Osteocyte (in vitro differentiated cells): Measurements from ENCODE around the gene NDRG4. TPM values are rescaled to one million over a fixed set of nuclear protein-coding genes. Genes with fewer than 3 reads are reported as not detected.

ENCODE experiments used
- DNase-seq: peaks from one replicate; pipeline ENCODE4 v3.0.0; 2021; ENCODE audit warnings: mixed read lengths; ENCODE audit not compliant: unreplicated experiment; ENCODE audit errors: extremely low spot score
- H3K27ac Mint-ChIP-seq: one replicate; pipeline ENCODE4 v1.8.0; 2021; ENCODE audit warnings: mild to moderate bottlenecking, mixed read lengths; ENCODE audit not compliant: unreplicated experiment
- H3K27me3 Mint-ChIP-seq: one replicate; pipeline ENCODE4 v1.8.0; 2021; ENCODE audit warnings: mixed read lengths; ENCODE audit not compliant: unreplicated experiment
- H3K36me3 Mint-ChIP-seq: one replicate; pipeline ENCODE4 v1.8.0; 2021; ENCODE audit warnings: mixed read lengths; ENCODE audit not compliant: unreplicated experiment
- H3K4me1 Mint-ChIP-seq: one replicate; pipeline ENCODE4 v1.8.0; 2021; ENCODE audit warnings: mixed read lengths; ENCODE audit not compliant: unreplicated experiment
- H3K4me3 Mint-ChIP-seq: one replicate; pipeline ENCODE4 v1.8.0; 2021; ENCODE audit warnings: mild to moderate bottlenecking, moderate library complexity, mixed read lengths; ENCODE audit not compliant: unreplicated experiment
- H3K9me3 Mint-ChIP-seq: one replicate; pipeline ENCODE4 v1.8.0; 2021; ENCODE audit warnings: mixed read lengths; ENCODE audit not compliant: unreplicated experiment
- CTCF ChIP-seq: fragments of 200-600 bp; sonication (generic); IDR thresholded peaks from 2 replicates; pipeline ENCODE4 v1.5.0; 2021; ENCODE audit warnings: antibody characterized with exemption, mild to moderate bottlenecking, moderate library complexity
- total RNA-seq: library from RNA; stranded (reverse); gene quantifications from 2 replicates; pipeline ENCODE4 v1.2.1, GENCODE V29; 2021

NDRG4 gene
- total RNA-seq, 1 donor from 2014 or later = 13.1 TPM

DNA sequence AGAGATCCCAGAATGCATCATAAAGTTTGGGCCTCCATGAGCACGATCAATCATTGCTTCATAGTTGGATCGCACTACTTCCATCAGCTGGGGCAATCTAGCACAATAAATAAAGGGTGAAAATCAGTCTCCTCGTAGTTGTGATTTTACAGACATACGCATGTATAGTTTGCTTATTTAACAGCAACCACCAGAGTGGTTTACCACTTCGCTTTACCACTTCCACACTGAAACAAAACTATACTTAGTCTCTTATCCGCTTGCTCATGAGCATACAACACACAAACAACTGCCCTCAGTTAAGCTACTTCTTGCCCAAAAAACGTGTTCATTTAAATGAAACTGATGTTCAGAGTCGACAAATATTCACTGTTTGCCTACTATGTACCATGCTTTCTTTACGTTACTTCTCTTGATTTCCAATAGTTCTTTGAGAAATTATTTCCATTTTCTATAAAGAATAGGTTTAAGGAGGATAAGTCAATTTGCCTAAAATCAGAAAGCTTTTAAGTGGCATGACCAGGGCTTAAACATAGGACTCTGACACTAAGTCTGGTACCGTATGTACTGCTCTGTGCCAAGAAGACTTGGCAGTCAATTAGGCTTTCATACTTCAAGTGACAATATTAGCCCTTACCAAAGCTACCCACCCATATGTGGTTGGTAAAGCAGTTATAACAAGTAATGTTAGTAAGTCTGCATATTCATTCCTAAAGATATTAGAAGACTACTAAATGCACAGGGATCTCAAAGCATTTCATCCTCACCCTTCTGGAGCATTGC lies 37.4 kb downstream of the NDRG4 start:
- no peak overlapping the region for H3K27ac Mint-ChIP-seq
- no peak for DNase-seq
- no peaks in the 10 kb centered on the region for H3K9me3 Mint-ChIP-seq
- no peak for TF ChIP-seq CTCF
- no peaks in the 10 kb centered on the region for H3K27me3 Mint-ChIP-seq
- H3K4me1 Mint-ChIP-seq = no peaks in the 10 kb centered on the region
- no peak overlapping the region for H3K4me3 Mint-ChIP-seq
- peaks cover 61% of the 10 kb centered on the region for H3K36me3 Mint-ChIP-seq

- Mint-ChIP-seq H3K27ac (no peak overlapping the region), H3K4me1 (no peaks in the 10 kb centered on the region), H3K36me3 (peaks cover 65% of the 10 kb centered on the region), H3K4me3 (no peak overlapping the region), H3K27me3 (no peaks in the 10 kb centered on the region), H3K9me3 (no peaks in the 10 kb centered on the region)
- no peak for TF ChIP-seq CTCF
- DNase-seq = no peak
Observed at GRCh38 chr16:58541711-58542110, 41.8 kb downstream of the NDRG4 start.

GRCh38 chr16:58542291-58542690 lies 42.3 kb downstream of the NDRG4 start:
- no peak for TF ChIP-seq CTCF
- no peaks in the 10 kb centered on the region for H3K4me1 Mint-ChIP-seq
- no peaks in the 10 kb centered on the region for H3K9me3 Mint-ChIP-seq
- DNase-seq = no peak
- no peaks in the 10 kb centered on the region for H3K27me3 Mint-ChIP-seq
- no peak overlapping the region for H3K27ac Mint-ChIP-seq
- peaks cover 65% of the 10 kb centered on the region for H3K36me3 Mint-ChIP-seq
- no peak overlapping the region for H3K4me3 Mint-ChIP-seq

DNA sequence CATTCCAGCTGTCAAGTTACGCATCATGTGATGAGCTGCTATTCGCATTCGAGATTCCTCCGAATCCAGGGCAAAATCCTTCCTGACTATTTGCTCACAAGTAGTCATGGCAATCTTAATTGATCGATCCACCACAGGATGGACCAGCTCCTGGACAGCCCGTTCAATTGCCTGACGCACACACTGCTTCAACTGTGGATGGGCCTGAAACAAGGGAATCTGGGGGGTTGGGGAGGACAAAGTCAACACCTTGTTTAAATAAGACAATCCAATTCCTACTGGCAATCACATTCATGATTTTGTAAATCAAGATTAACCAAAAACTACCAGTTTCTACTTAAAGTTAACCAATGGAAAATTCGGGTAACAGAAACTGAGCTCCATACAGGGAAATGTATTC lies 43.7 kb downstream of the NDRG4 start:
- no peak for DNase-seq
- Mint-ChIP-seq H3K4me3 (no peak overlapping the region), H3K27ac (no peak overlapping the region), H3K36me3 (peaks cover 54% of the 10 kb centered on the region), H3K9me3 (no peaks in the 10 kb centered on the region), H3K27me3 (no peaks in the 10 kb centered on the region), H3K4me1 (no peaks in the 10 kb centered on the region)
- no peak for TF ChIP-seq CTCF

- H3K4me3 Mint-ChIP-seq = no peak overlapping the region
- peaks cover 43% of the 10 kb centered on the region for H3K36me3 Mint-ChIP-seq
- H3K4me1 Mint-ChIP-seq = no peaks in the 10 kb centered on the region
- H3K27me3 Mint-ChIP-seq = no peaks in the 10 kb centered on the region
- H3K9me3 Mint-ChIP-seq = no peaks in the 10 kb centered on the region
- no peak for DNase-seq
- no peak for TF ChIP-seq CTCF
- no peak overlapping the region for H3K27ac Mint-ChIP-seq
Observed at GRCh38 chr16:58548378-58548777, 48.4 kb downstream of the NDRG4 start.
